DOHH2 (cell line): Measurements from ENCODE around the gene LILRA2.
A peak's percentile ranks its signal among the peaks of the same experiment; 100 is the strongest.

Source experiments
- H3F3A ChIP-seq: fragments of 200-600 bp; sonication (generic), shearing (Covaris generic); 2 replicates; pipeline ENCODE4 v1.6.0; 2016; ENCODE audit warnings: antibody characterized with exemption, mild to moderate bottlenecking; ENCODE audit not compliant: control insufficient read depth, insufficient read depth
- H3K27ac ChIP-seq: fragments of 200-600 bp; sonication (generic); 2 replicates; pipeline ENCODE4 v1.5.1; 2014; ENCODE audit warnings: low read depth, mild to moderate bottlenecking, low read length, moderate library complexity
- H3K27me3 ChIP-seq: fragments of 200-600 bp; sonication (generic); 2 replicates; pipeline ENCODE4 v1.6.1; 2014; ENCODE audit warnings: mild to moderate bottlenecking, low read length, mixed read lengths; ENCODE audit not compliant: control insufficient read depth
- H3K36me3 ChIP-seq: fragments of 200-600 bp; sonication (generic); 2 replicates; pipeline ENCODE4 v1.6.1; 2014; ENCODE audit warnings: mild to moderate bottlenecking, low read length, moderate library complexity, mixed read lengths; ENCODE audit not compliant: control insufficient read depth
- H3K4me1 ChIP-seq: fragments of 200-600 bp; sonication (generic); 2 replicates; pipeline ENCODE4 v1.6.1; 2014; ENCODE audit warnings: mild to moderate bottlenecking, low read length, mixed read lengths; ENCODE audit not compliant: control insufficient read depth
- H3K4me2 ChIP-seq: fragments of 200-600 bp; sonication (generic); 2 replicates; pipeline ENCODE4 v1.6.0; 2014; ENCODE audit warnings: mild to moderate bottlenecking, low read length, moderate library complexity
- H3K4me3 ChIP-seq: fragments of 200-600 bp; sonication (generic); 2 replicates; pipeline ENCODE4 v1.5.1; 2014; ENCODE audit warnings: mild to moderate bottlenecking, low read length, mixed read lengths
- H3K79me2 ChIP-seq: fragments of 200-600 bp; sonication (generic); 2 replicates; pipeline ENCODE4 v1.6.1; 2014; ENCODE audit warnings: mild to moderate bottlenecking, low read length, mixed read lengths; ENCODE audit not compliant: control insufficient read depth
- H3K9me2 ChIP-seq: fragments of 200-600 bp; sonication (generic); replicated peaks from 2 replicates; pipeline ENCODE4 v1.6.1; 2014; ENCODE audit warnings: mild to moderate bottlenecking, low read length, mixed read lengths; ENCODE audit not compliant: control insufficient read depth
- H3K9me3 ChIP-seq: fragments of 200-600 bp; sonication (generic); 2 replicates; pipeline ENCODE4 v1.6.1; 2014; ENCODE audit warnings: antibody characterized with exemption, low read length, mixed read lengths; ENCODE audit not compliant: control insufficient read depth, insufficient read depth
- H4K20me1 ChIP-seq: fragments of 200-600 bp; sonication (generic); 2 replicates; pipeline ENCODE4 v1.6.0; 2014; ENCODE audit warnings: low read depth, mild to moderate bottlenecking, antibody characterized with exemption, low read length, moderate library complexity; ENCODE audit not compliant: control insufficient read depth, insufficient read depth
- EZH2phosphoT487 ChIP-seq: fragments of 200-600 bp; sonication (generic); IDR thresholded peaks from 2 replicates; pipeline ENCODE4 v1.6.1; 2017; ENCODE audit warnings: borderline replicate concordance, mild to moderate bottlenecking, antibody characterized with exemption, low read length, moderate library complexity, mixed read lengths
- TF ChIP-seq, protein P1 (sequence below): fragments of 200-600 bp; sonication (generic); IDR thresholded peaks from one replicate; pipeline ENCODE4 v1.5.1; 2014; ENCODE audit warnings: antibody characterized with exemption, mild to moderate bottlenecking, low read depth, low read length; ENCODE audit not compliant: poor library complexity, severe bottlenecking

LILRA2 gene

GRCh38 chr19:54552913-54553310 lies 20.7 kb upstream of the LILRA2 start:
- Histone ChIP-seq H3K9me3 (no peaks in the 10 kb centered on the region), H3F3A (0 out of 2 replicates have a peak, but pooled peaks cover 3% of the 10 kb centered on the region)
- no peak for TF ChIP-seq EZH2phosphoT487
- TF ChIP-seq, protein P1, sequence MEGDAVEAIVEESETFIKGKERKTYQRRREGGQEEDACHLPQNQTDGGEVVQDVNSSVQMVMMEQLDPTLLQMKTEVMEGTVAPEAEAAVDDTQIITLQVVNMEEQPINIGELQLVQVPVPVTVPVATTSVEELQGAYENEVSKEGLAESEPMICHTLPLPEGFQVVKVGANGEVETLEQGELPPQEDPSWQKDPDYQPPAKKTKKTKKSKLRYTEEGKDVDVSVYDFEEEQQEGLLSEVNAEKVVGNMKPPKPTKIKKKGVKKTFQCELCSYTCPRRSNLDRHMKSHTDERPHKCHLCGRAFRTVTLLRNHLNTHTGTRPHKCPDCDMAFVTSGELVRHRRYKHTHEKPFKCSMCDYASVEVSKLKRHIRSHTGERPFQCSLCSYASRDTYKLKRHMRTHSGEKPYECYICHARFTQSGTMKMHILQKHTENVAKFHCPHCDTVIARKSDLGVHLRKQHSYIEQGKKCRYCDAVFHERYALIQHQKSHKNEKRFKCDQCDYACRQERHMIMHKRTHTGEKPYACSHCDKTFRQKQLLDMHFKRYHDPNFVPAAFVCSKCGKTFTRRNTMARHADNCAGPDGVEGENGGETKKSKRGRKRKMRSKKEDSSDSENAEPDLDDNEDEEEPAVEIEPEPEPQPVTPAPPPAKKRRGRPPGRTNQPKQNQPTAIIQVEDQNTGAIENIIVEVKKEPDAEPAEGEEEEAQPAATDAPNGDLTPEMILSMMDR = no peak

GRCh38 chr19:54554006-54554405 lies 19.6 kb upstream of the LILRA2 start:
- H3K27me3 ChIP-seq = peaks cover 18% of the 10 kb centered on the region

More at GRCh38 chr19:54552913-54553310, 20.7 kb upstream of the LILRA2 start:
- H3K27me3 ChIP-seq = peaks cover 9% of the 10 kb centered on the region
- H3K36me3 ChIP-seq = no peaks in the 10 kb centered on the region
- H4K20me1 ChIP-seq = no peaks in the 10 kb centered on the region
- H3K9me2 ChIP-seq = no peaks in the 10 kb centered on the region
- no peak overlapping the region for H3K27ac ChIP-seq
- no peak overlapping the region for H3K4me3 ChIP-seq
- H3K79me2 ChIP-seq = no peaks in the 10 kb centered on the region
- peak overlapping the region; percentile 75; the same call in 1 of the 2 replicates for H3K4me2 ChIP-seq
- H3K4me1 ChIP-seq = peaks cover 22% of the 10 kb centered on the region

GRCh38 chr19:54554896-54555295 lies 18.7 kb upstream of the LILRA2 start:
- Histone ChIP-seq H3K4me2 (no peak overlapping the region), H3K79me2 (no peaks in the 10 kb centered on the region), H3K27me3 (peaks cover 19% of the 10 kb centered on the region), H3K4me3 (no peak overlapping the region), H3K4me1 (peaks cover 22% of the 10 kb centered on the region), H3F3A (0 out of 2 replicates have a peak, but pooled peaks cover 3% of the 10 kb centered on the region), H4K20me1 (no peaks in the 10 kb centered on the region), H3K9me2 (no peaks in the 10 kb centered on the region), H3K9me3 (no peaks in the 10 kb centered on the region), H3K36me3 (no peaks in the 10 kb centered on the region), H3K27ac (no peak overlapping the region)
- TF ChIP-seq EZH2phosphoT487 = no peak
- TF ChIP-seq, protein P1 = no peak

More at GRCh38 chr19:54554006-54554405, 19.6 kb upstream of the LILRA2 start:
- H3K36me3 ChIP-seq = no peaks in the 10 kb centered on the region
- H3K4me1 ChIP-seq = peaks cover 22% of the 10 kb centered on the region
- H3K4me3 ChIP-seq = no peak overlapping the region
- H3K9me2 ChIP-seq = no peaks in the 10 kb centered on the region
- H3K4me2 ChIP-seq = no peak overlapping the region
- H4K20me1 ChIP-seq = no peaks in the 10 kb centered on the region
- 0 out of 2 replicates have a peak, but pooled peaks cover 3% of the 10 kb centered on the region for H3F3A ChIP-seq
- no peaks in the 10 kb centered on the region for H3K79me2 ChIP-seq
- no peak overlapping the region for H3K27ac ChIP-seq
- TF ChIP-seq, protein P1 = no peak
- no peak for TF ChIP-seq EZH2phosphoT487
- H3K9me3 ChIP-seq = no peaks in the 10 kb centered on the region
